ENCODE results near the gene ALPK3.

DNA sequence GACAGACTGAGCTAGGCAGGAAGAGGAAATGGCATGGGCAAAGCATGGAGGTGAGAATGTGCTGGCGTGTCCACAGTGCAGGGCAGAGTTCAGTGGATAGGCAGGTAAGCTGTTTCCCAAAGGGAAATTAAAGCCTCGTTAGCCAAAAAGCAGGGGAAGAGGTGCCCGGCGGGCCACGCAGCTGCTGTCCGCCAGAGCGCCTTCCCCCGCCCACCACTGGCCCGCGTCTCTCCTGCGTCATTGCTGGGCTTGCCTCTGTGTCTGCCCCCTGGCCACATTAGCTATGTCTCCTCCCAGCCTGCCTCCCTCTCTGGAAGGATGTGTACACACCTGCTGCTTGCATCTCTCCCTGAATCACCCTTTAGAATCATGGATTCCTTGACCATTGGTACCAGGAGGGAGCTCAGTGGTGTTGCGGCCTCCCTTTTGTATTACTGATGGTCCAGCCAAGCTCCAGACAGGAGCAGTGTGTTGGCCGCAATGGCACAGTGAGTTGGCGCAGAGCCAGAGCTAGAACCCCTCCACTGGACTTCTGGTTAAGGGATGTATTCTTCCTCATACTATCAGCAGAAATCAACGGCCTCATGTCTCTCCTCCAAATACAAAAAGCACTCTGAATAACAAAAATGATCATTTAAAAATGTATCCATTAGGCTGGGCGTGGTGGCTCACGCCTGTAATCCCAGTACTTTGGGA lies 93.9 kb downstream of the ALPK3 start:
- TF ChIP-seq CEBPB (IDR thresholded peaks at IDR 0.05) (no peak), MAX (IDR thresholded peaks at IDR 0.05) (no peak), FOXM1 (IDR thresholded peaks at IDR 0.05; ENCODE audit: borderline replicate concordance, low read depth) (no peak), ZBTB7A (IDR thresholded peaks at IDR 0.05; ENCODE audit: low read depth) (no peak), TEAD4 (IDR thresholded peaks at IDR 0.05) (no peak), EGR1 (IDR thresholded peaks at IDR 0.05) (no peak), CREB1 (IDR thresholded peaks at IDR 0.05; ENCODE audit: low read depth) (no peak), TAF1 (IDR thresholded peaks at IDR 0.05; ENCODE audit: low read depth) (no peak), RAD21 (IDR thresholded peaks at IDR 0.05; ENCODE audit: low read depth) (no peak), YY1 (IDR thresholded peaks at IDR 0.05; ENCODE audit: low read depth) (no peak), NFIC (IDR thresholded peaks at IDR 0.05) (no peak), EP300 (IDR thresholded peaks at IDR 0.05; ENCODE audit: borderline replicate concordance) (no peak)
- TF ChIP-seq, protein P1, sequence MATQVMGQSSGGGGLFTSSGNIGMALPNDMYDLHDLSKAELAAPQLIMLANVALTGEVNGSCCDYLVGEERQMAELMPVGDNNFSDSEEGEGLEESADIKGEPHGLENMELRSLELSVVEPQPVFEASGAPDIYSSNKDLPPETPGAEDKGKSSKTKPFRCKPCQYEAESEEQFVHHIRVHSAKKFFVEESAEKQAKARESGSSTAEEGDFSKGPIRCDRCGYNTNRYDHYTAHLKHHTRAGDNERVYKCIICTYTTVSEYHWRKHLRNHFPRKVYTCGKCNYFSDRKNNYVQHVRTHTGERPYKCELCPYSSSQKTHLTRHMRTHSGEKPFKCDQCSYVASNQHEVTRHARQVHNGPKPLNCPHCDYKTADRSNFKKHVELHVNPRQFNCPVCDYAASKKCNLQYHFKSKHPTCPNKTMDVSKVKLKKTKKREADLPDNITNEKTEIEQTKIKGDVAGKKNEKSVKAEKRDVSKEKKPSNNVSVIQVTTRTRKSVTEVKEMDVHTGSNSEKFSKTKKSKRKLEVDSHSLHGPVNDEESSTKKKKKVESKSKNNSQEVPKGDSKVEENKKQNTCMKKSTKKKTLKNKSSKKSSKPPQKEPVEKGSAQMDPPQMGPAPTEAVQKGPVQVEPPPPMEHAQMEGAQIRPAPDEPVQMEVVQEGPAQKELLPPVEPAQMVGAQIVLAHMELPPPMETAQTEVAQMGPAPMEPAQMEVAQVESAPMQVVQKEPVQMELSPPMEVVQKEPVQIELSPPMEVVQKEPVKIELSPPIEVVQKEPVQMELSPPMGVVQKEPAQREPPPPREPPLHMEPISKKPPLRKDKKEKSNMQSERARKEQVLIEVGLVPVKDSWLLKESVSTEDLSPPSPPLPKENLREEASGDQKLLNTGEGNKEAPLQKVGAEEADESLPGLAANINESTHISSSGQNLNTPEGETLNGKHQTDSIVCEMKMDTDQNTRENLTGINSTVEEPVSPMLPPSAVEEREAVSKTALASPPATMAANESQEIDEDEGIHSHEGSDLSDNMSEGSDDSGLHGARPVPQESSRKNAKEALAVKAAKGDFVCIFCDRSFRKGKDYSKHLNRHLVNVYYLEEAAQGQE (IDR thresholded peaks at IDR 0.05; ENCODE audit: low read depth): no peak
- TF ChIP-seq, protein P2, sequence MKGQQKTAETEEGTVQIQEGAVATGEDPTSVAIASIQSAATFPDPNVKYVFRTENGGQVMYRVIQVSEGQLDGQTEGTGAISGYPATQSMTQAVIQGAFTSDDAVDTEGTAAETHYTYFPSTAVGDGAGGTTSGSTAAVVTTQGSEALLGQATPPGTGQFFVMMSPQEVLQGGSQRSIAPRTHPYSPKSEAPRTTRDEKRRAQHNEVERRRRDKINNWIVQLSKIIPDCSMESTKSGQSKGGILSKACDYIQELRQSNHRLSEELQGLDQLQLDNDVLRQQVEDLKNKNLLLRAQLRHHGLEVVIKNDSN (IDR thresholded peaks at IDR 0.05): no peak

Data from Ishikawa (cell line).